ENCODE measurements around the gene PORCN.
"Not testable (repeated sequence)": the region's sequence is repeated elsewhere in the genome, so short reads cannot be mapped to it uniquely, and the experiment has no call there.

Gene PORCN

GRCh38 chrX:48512371-48512935 lies 3.7 kb downstream of the PORCN start:
- DNase-seq (ENCODE audit: low spot score): no peak

- no peak for DNase-seq (ENCODE audit: low spot score)
Observed at GRCh38 chrX:48513670-48514069, 4.9 kb downstream of the PORCN start.

- no peak for DNase-seq (ENCODE audit: low spot score)
Observed at GRCh38 chrX:48514126-48514806, 5.5 kb downstream of the PORCN start.

GRCh38 chrX:48514868-48515460 lies 6.2 kb downstream of the PORCN start:
- DNase-seq (ENCODE audit: low spot score): no peak

GRCh38 chrX:48515842-48516241 lies 7.0 kb downstream of the PORCN start:
- no peak for DNase-seq (ENCODE audit: low spot score)

- DNase-seq (ENCODE audit: low spot score): no peak
Observed at GRCh38 chrX:48516285-48516684, 7.5 kb downstream of the PORCN start.

GRCh38 chrX:48516987-48517386 lies 8.2 kb downstream of the PORCN start:
- no peak for DNase-seq (ENCODE audit: low spot score)

- not testable (repeated sequence) for DNase-seq (ENCODE audit: low spot score)
Observed at GRCh38 chrX:48519481-48519880, 10.7 kb downstream of the PORCN start.

- DNase-seq (ENCODE audit: low spot score): no peak
Observed at GRCh38 chrX:48520455-48520854, 11.7 kb downstream of the PORCN start.

GRCh38 chrX:48520976-48521352 lies 12.2 kb downstream of the PORCN start:
- DNase-seq (ENCODE audit: low spot score): no peak

- peak; percentile 88 for DNase-seq (ENCODE audit: low spot score)
Observed at GRCh38 chrX:48521353-48522243, 12.8 kb downstream of the PORCN start, which contains the start of gene EBP. Gene EBP (plus strand): TSS chrX:48521808. CDS start chrX:48523772, 1,964 bp downstream.

- no peak for DNase-seq (ENCODE audit: low spot score)
Observed at GRCh38 chrX:48522291-48522690, 13.5 kb downstream of the PORCN start.

GRCh38 chrX:48523682-48524081 lies 14.9 kb downstream of the PORCN start:
- DNase-seq (ENCODE audit: low spot score): no peak

- not testable (repeated sequence) for DNase-seq (ENCODE audit: low spot score)
Observed at GRCh38 chrX:48525853-48526252, 17.1 kb downstream of the PORCN start.

GRCh38 chrX:48530736-48531135 lies 21.9 kb downstream of the PORCN start:
- no peak for DNase-seq (ENCODE audit: low spot score)

- DNase-seq (ENCODE audit: low spot score): no peak
Observed at GRCh38 chrX:48531358-48531959, 22.7 kb downstream of the PORCN start.

- no peak for DNase-seq (ENCODE audit: low spot score)
Observed at GRCh38 chrX:48532161-48532560, 23.4 kb downstream of the PORCN start.

- DNase-seq (ENCODE audit: low spot score): no peak
Observed at GRCh38 chrX:48533165-48533564, 24.4 kb downstream of the PORCN start.

GRCh38 chrX:48538641-48539344 lies 30.0 kb downstream of the PORCN start:
- no peak for DNase-seq (ENCODE audit: low spot score)

GRCh38 chrX:48539345-48540027 lies 30.7 kb downstream of the PORCN start, which contains the start of gene TBC1D25:
Gene TBC1D25 (plus strand): TSS chrX:48539714. CDS start chrX:48539798, 84 bp downstream.
- DNase-seq (ENCODE audit: low spot score): peak; percentile 93

GRCh38 chrX:48540028-48540375 lies 31.2 kb downstream of the PORCN start:
- no peak for DNase-seq (ENCODE audit: low spot score)

Data from ecto neural progenitor cell (in vitro differentiated cells).